LNCAP (cell line): Measurements from ENCODE around the gene MINDY4.
A peak's percentile ranks its signal among the peaks of the same experiment; 100 is the strongest.

Experiments used
- TF ChIP-seq, protein P1 (sequence below): fragments of 450-650 bp; IDR thresholded peaks from 2 replicates; pipeline ENCODE4 v1.5.1; 2017; ENCODE audit warnings: mild to moderate bottlenecking

The MINDY4 gene

DNA sequence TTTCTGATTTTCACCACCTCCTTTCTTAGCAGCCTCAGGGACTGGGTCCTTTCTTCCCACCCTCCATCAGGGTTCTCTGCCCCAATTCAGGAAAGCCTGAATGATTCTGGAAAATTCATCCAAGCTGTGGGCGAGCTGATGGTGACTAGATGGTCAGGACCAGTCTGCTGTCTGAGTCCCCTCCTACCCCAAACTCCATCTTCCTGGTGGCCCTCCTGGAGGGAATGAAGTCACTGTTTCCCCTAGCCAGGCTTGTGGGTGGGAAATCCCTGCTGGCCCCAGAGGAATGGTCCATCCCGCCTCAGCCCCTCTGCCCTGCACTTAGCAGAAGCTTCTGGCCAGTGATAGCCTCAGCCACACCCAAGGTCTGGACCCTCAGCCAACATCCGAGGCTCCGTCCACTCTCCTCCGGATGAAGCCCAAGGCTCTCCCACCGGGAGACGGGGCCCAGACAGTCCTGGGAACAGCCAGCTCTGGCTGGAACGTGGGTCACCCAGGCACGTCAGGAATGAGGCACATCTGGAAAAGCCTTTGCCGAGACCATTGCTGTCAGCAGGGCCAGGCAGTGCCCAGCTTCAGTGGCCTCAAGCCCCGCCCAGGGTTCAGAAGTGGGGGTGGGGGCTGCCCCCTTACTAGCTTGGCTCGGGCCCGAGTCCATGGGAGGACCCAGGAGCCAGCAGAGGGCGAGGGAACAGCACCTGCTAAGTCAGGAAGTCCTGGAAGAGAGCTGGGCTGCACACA lies 136.5 kb downstream of the MINDY4 start:
- TF ChIP-seq, protein P1, sequence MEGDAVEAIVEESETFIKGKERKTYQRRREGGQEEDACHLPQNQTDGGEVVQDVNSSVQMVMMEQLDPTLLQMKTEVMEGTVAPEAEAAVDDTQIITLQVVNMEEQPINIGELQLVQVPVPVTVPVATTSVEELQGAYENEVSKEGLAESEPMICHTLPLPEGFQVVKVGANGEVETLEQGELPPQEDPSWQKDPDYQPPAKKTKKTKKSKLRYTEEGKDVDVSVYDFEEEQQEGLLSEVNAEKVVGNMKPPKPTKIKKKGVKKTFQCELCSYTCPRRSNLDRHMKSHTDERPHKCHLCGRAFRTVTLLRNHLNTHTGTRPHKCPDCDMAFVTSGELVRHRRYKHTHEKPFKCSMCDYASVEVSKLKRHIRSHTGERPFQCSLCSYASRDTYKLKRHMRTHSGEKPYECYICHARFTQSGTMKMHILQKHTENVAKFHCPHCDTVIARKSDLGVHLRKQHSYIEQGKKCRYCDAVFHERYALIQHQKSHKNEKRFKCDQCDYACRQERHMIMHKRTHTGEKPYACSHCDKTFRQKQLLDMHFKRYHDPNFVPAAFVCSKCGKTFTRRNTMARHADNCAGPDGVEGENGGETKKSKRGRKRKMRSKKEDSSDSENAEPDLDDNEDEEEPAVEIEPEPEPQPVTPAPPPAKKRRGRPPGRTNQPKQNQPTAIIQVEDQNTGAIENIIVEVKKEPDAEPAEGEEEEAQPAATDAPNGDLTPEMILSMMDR = no peak

DNA sequence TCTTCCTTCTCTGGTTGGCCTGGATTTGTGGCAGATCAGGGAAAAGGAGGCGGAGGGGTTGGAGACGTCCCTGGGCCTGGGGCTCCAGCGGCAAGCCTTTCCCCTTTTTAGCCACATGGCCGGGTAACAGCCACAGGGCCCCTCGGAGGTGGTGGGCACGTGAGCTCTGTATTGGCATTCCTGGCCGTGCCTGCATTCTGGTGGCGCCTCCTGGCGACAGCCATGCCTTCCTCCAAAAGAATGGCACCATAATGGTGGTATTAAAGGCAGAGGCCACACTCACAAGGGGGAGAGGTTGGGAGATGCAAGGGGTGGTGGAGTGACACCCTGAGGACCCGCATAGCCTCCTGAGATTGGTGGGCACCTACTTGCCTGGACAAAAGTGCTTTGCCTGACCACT lies 137.5 kb downstream of the MINDY4 start:
- TF ChIP-seq, protein P1 = peak; percentile 25; the same call in 1 of the 2 replicates

GRCh38 chr7:30909431-30909830 lies 138.2 kb downstream of the MINDY4 start:
- TF ChIP-seq, protein P1 = no peak

- TF ChIP-seq, protein P1 = no peak
Measured at GRCh38 chr7:30910411-30911073, 139.3 kb downstream of the MINDY4 start.

GRCh38 chr7:30911133-30911532 lies 139.9 kb downstream of the MINDY4 start:
- TF ChIP-seq, protein P1 = no peak

GRCh38 chr7:30911561-30911969 lies 140.3 kb downstream of the MINDY4 start, which contains the start of gene AQP1:
Gene AQP1 (plus strand): TSS chr7:30911853. CDS start chr7:30911910, 57 bp downstream.
- TF ChIP-seq, protein P1 = no peak

DNA sequence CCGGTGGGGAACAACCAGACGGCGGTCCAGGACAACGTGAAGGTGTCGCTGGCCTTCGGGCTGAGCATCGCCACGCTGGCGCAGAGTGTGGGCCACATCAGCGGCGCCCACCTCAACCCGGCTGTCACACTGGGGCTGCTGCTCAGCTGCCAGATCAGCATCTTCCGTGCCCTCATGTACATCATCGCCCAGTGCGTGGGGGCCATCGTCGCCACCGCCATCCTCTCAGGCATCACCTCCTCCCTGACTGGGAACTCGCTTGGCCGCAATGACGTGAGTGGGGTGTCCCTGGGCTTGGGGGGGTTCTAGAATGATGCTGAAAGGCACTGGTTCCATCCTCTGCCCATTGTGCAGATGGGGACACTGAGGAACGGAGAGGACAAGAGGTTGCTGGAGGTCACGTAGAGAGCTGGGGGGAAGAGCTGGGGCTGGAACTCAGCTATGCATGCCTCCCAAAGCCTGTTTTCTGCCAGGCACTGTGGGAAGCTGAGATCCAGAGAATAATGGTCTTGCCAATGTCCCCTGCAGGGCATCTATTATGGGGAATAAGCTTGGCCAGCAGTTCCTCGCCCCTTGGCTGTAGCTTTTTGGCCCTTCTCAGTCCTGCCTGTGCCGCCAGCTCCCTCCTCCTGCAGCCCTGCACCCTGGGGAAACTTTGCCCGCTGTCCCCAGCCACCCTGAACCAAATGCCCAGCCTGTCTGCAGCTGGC lies 141.0 kb downstream of the MINDY4 start:
- TF ChIP-seq, protein P1 = no peak
